ENCODE data around the gene SHROOM3. TPM values are rescaled to one million over a fixed set of nuclear protein-coding genes. Genes with fewer than 3 reads are reported as not detected.

SHROOM3 gene
- total and polyA plus RNA-seq, 2 donors (not counting 3 experiments of a cell fraction or from before 2014, with no cell fraction given) = 2.7 to 6.7 TPM

DNA sequence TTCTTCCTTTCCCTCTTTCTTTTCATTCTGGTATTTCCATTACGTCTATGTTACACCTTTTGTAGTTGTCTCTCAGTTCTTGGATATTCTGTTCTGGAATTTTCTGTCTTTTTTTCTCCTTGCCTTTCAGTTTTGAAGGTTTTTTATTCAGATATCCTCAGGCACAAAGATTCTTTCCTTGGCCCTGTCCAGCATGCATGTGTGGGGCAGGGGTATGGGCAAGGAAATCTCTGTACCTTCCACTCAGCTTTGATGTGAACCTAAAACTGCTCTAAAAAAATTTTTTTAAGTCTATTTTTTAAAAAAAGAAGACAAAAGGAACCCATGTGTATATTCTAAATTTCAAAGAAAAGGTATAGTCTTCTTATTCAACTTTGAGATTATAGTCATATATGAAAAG, 282.4 kb downstream of the SHROOM3 start:
- dilution Hi-C loops (cut with MboI; ENCODE audit: extremely low pct_ligation_motif_present, low sequenced_read_pairs) = no loop called here
- no peaks in the 10 kb centered on the region for H3K79me2 ChIP-seq (ENCODE audit: control insufficient read depth, insufficient read depth, low read length)
- BruUV-seq (replicated peaks) = no TSS peak
- DNase-seq (ENCODE audit: low read depth, low spot score) = no peak
- no peak overlapping the region for H3K27ac ChIP-seq (ENCODE audit: insufficient read depth, low read depth, low read length)
- no peak overlapping the region for H3K9ac ChIP-seq (replicated peaks; ENCODE audit: extremely low read depth, insufficient read depth, low read length)
- peaks cover 0 to 2% of the 10 kb centered on the region in 2 experiments for H3K36me3 ChIP-seq (ENCODE audit: control insufficient read depth in 2 of 2, extremely low read depth in 1 of 2, insufficient read depth in 2 of 2, low read length in 2 of 2)
- H2AFZ ChIP-seq (ENCODE audit: low read depth, low read length) = no peak overlapping the region
- no peaks in the 10 kb centered on the region for H3K27me3 ChIP-seq (ENCODE audit: control insufficient read depth in 2 of 2, insufficient read depth in 2 of 2, low read length in 2 of 2)
- H3K9me3 ChIP-seq (replicated peaks; ENCODE audit: control insufficient read depth, insufficient read depth, low read length) = no peaks in the 10 kb centered on the region
- POLR2A ChIA-PET = no interaction called here
- no peaks in the 10 kb centered on the region for H3K9me1 ChIP-seq (replicated peaks; ENCODE audit: control insufficient read depth, extremely low read depth, insufficient read depth, low read length)
- no peaks in the 10 kb centered on the region for H4K20me1 ChIP-seq (replicated peaks; ENCODE audit: control insufficient read depth, extremely low read depth, insufficient read depth, low read length)
- H3K4me1 ChIP-seq (ENCODE audit: control insufficient read depth, extremely low read depth, insufficient read depth, low read length) = peaks cover 4% of the 10 kb centered on the region
- no peak overlapping the region for H3K4me2 ChIP-seq (ENCODE audit: insufficient read depth, low read length)
- no peak for FAIRE-seq
- intact Hi-C loops (cut with micrococcal nuclease) = no loop called here
- no peak for TF ChIP-seq EZH2 (IDR thresholded peaks at IDR 0.05; ENCODE audit: borderline replicate concordance, low read depth, low read length, severe bottlenecking)
- no peak overlapping the region for H3K4me3 ChIP-seq (replicated peaks in 1 of 3; ENCODE audit: insufficient read depth in 1 of 3, low read depth in 1 of 3, low read length in 3 of 3)
- CTCF ChIA-PET = interaction anchor here (1.3 kb wide), 1 partner anchor 21 kb away, joined by 3 read pairs; no protein-coding TSS in a partner anchor

DNA sequence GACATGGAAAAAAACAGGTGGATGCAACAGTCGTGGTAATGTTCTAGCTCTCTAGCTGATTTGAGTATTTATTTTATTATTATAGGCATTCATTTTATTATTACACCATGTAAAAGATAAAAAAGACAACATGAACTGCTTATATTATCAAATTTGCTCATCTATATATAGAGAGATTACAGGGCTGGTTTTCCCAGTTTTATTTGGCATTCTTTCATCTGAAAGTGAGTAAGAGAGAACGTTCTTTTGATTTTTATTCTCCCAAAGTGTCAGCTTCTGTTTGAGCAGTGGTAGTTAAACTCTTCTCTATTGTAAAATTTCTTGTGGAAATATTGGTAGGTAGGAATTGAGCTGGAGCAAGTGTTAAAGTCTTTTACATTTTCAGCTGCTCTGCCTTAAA, 283.0 kb downstream of the SHROOM3 start:
- no peak for FAIRE-seq
- H2AFZ ChIP-seq (ENCODE audit: low read depth, low read length) = no peak overlapping the region
- H3K4me2 ChIP-seq (ENCODE audit: insufficient read depth, low read length) = no peak overlapping the region
- H3K4me1 ChIP-seq (ENCODE audit: control insufficient read depth, extremely low read depth, insufficient read depth, low read length) = peaks cover 4% of the 10 kb centered on the region
- intact Hi-C loops (cut with micrococcal nuclease) (no loop called here), dilution Hi-C loops (cut with MboI; ENCODE audit: extremely low pct_ligation_motif_present, low sequenced_read_pairs) (no loop called here)
- no peaks in the 10 kb centered on the region for H3K9me1 ChIP-seq (replicated peaks; ENCODE audit: control insufficient read depth, extremely low read depth, insufficient read depth, low read length)
- H3K9ac ChIP-seq (replicated peaks; ENCODE audit: extremely low read depth, insufficient read depth, low read length) = no peak overlapping the region
- no peak overlapping the region for H3K27ac ChIP-seq (ENCODE audit: insufficient read depth, low read depth, low read length)
- no TSS peak for BruUV-seq (replicated peaks)
- H3K27me3 ChIP-seq (ENCODE audit: control insufficient read depth in 2 of 2, insufficient read depth in 2 of 2, low read length in 2 of 2) = no peaks in the 10 kb centered on the region
- no peaks in the 10 kb centered on the region for H3K9me3 ChIP-seq (replicated peaks; ENCODE audit: control insufficient read depth, insufficient read depth, low read length)
- POLR2A ChIA-PET = no interaction called here
- H3K4me3 ChIP-seq (replicated peaks in 1 of 3; ENCODE audit: insufficient read depth in 1 of 3, low read depth in 1 of 3, low read length in 3 of 3) = no peak overlapping the region
- no peaks in the 10 kb centered on the region for H4K20me1 ChIP-seq (replicated peaks; ENCODE audit: control insufficient read depth, extremely low read depth, insufficient read depth, low read length)
- H3K79me2 ChIP-seq (ENCODE audit: control insufficient read depth, insufficient read depth, low read length) = no peaks in the 10 kb centered on the region
- H3K36me3 ChIP-seq (ENCODE audit: control insufficient read depth in 2 of 2, extremely low read depth in 1 of 2, insufficient read depth in 2 of 2, low read length in 2 of 2) = no peaks in the 10 kb centered on the region
- no peak for DNase-seq (ENCODE audit: low read depth, low spot score)
- CTCF ChIA-PET = interaction anchor here (1.1 to 1.3 kb wide), 3 partner anchors 14 to 24 kb away, joined by 3 to 4 read pairs (median 3); no protein-coding TSS in a partner anchor
- TF ChIP-seq GATA2 (IDR thresholded peaks at IDR 0.05; ENCODE audit: insufficient read depth, insufficient read length, low read depth, low read length) = no peak
- no peak for TF ChIP-seq POLR2A (IDR thresholded peaks at IDR 0.05; ENCODE audit: low read depth, low read length)
- TF ChIP-seq EZH2 (IDR thresholded peaks at IDR 0.05; ENCODE audit: borderline replicate concordance, low read depth, low read length, severe bottlenecking) = no peak
- no peak for TF ChIP-seq FOS (IDR thresholded peaks at IDR 0.05; ENCODE audit: borderline replicate concordance, insufficient read depth, low read length)
- TF ChIP-seq, protein P1, sequence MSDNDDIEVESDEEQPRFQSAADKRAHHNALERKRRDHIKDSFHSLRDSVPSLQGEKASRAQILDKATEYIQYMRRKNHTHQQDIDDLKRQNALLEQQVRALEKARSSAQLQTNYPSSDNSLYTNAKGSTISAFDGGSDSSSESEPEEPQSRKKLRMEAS (IDR thresholded peaks at IDR 0.05; ENCODE audit: insufficient read depth, insufficient read length) = no peak
- TF ChIP-seq MYC (IDR thresholded peaks at IDR 0.05; ENCODE audit: low read depth, low read length) = no peak
- no peak for TF ChIP-seq POLR2AphosphoS5 (IDR thresholded peaks at IDR 0.05; ENCODE audit: insufficient read depth, low read depth, low read length)
- TF ChIP-seq, protein P2, sequence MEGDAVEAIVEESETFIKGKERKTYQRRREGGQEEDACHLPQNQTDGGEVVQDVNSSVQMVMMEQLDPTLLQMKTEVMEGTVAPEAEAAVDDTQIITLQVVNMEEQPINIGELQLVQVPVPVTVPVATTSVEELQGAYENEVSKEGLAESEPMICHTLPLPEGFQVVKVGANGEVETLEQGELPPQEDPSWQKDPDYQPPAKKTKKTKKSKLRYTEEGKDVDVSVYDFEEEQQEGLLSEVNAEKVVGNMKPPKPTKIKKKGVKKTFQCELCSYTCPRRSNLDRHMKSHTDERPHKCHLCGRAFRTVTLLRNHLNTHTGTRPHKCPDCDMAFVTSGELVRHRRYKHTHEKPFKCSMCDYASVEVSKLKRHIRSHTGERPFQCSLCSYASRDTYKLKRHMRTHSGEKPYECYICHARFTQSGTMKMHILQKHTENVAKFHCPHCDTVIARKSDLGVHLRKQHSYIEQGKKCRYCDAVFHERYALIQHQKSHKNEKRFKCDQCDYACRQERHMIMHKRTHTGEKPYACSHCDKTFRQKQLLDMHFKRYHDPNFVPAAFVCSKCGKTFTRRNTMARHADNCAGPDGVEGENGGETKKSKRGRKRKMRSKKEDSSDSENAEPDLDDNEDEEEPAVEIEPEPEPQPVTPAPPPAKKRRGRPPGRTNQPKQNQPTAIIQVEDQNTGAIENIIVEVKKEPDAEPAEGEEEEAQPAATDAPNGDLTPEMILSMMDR (IDR thresholded peaks at IDR 0.05; ENCODE audit: extremely low read depth in 1 of 2, insufficient read depth in 1 of 2, low read depth in 1 of 2, low read length in 2 of 2) = no peak
- no peak for TF ChIP-seq JUN (IDR thresholded peaks at IDR 0.05; ENCODE audit: borderline replicate concordance, insufficient read depth, insufficient read length, low read depth)

All from endothelial cell of umbilical vein (primary cell).